A673 (cell line): ENCODE data around the gene CWC27. TPM values are rescaled to one million over a fixed set of nuclear protein-coding genes. Genes with fewer than 3 reads are reported as not detected.

Experiments
- BruUV-seq: library from RNA; stranded (reverse); fragments of 400-500 nt; replicated peaks from 2 replicates; lab custom pipeline; 2021; lab: Mats Ljungman, UMichigan
- CTCF ChIA-PET: fragments of 300-600 bp; sonication (Branson Sonifier 250); formaldehyde crosslinking; loops from one replicate; lab custom pipeline; 2022; ENCODE audit warnings: antibody characterized with exemption; lab: Charles Lee
- POLR2A ChIA-PET: fragments of 300-600 bp; sonication (Branson Sonifier 250); formaldehyde crosslinking; loops from one replicate; lab custom pipeline; 2022; ENCODE audit warnings: antibody characterized with exemption; ENCODE audit not compliant: low non-redundant PET; lab: Charles Lee
- DNase-seq: peaks from one replicate; pipeline ENCODE4 v3.0.0-alpha.2; 2015; ENCODE audit warnings: low spot score
- H3K27ac ChIP-seq: fragments of 200-600 bp; sonication (generic); 2 replicates; pipeline ENCODE4 v1.5.1; 2016; ENCODE audit warnings: mixed run types, low read depth, mild to moderate bottlenecking, mixed read lengths, antibody characterized with exemption, low read length; ENCODE audit not compliant: poor library complexity, severe bottlenecking
- H3K27me3 ChIP-seq: fragments of 200-600 bp; sonication (generic); replicated peaks from 2 replicates; pipeline ENCODE4 v1.6.1; 2017; ENCODE audit warnings: mixed run types, low read depth, mild to moderate bottlenecking, mixed read lengths, antibody characterized with exemption, low read length; ENCODE audit not compliant: insufficient read depth, poor library complexity
- H3K36me3 ChIP-seq: fragments of 200-600 bp; sonication (generic); 2 replicates; pipeline ENCODE4 v1.6.1; 2016; ENCODE audit warnings: mixed run types, mild to moderate bottlenecking, mixed read lengths, antibody characterized with exemption, low read length; ENCODE audit not compliant: insufficient read depth, poor library complexity, severe bottlenecking
- H3K4me1 ChIP-seq: fragments of 200-600 bp; sonication (generic); 2 replicates; pipeline ENCODE4 v1.6.1; 2017; ENCODE audit warnings: mixed run types, mild to moderate bottlenecking, mixed read lengths, antibody characterized with exemption, low read length; ENCODE audit not compliant: insufficient read depth, poor library complexity, severe bottlenecking
- H3K4me3 ChIP-seq: fragments of 200-600 bp; sonication (generic); 2 replicates; pipeline ENCODE4 v1.5.1; 2016; ENCODE audit warnings: low read depth, mixed run types, mild to moderate bottlenecking, mixed read lengths, low read length; ENCODE audit not compliant: poor library complexity, severe bottlenecking
- H3K9me3 ChIP-seq: fragments of 200-600 bp; sonication (generic); 2 replicates; pipeline ENCODE4 v1.6.1; 2016; ENCODE audit warnings: mixed run types, low read depth, mild to moderate bottlenecking, mixed read lengths, antibody characterized with exemption, low read length; ENCODE audit not compliant: poor library complexity, severe bottlenecking
- CTCF ChIP-seq: fragments of 300-800, 200-600 bp; sonication (generic); conservative IDR thresholded peaks from 2 replicates; pipeline ENCODE4 v1.5.1; 2017; ENCODE audit warnings: low read depth, mild to moderate bottlenecking, antibody characterized with exemption, low read length, moderate library complexity, mixed read lengths
- EZH2 ChIP-seq: fragments of 200-600 bp; sonication (generic); IDR thresholded peaks from 2 replicates; pipeline ENCODE4 v1.6.1; 2017; ENCODE audit warnings: borderline replicate concordance, low read depth, mild to moderate bottlenecking, mixed read lengths, antibody characterized with exemption, low read length; ENCODE audit not compliant: poor library complexity, severe bottlenecking
- intact Hi-C: fragments of 100-400 bp; cut with micrococcal nuclease; formaldehyde crosslinking; loops from one replicate; pipeline ENCODE4 v1.10.0; 2022; ENCODE audit not compliant: unreplicated experiment
- total RNA-seq: library from RNA; stranded (reverse); gene quantifications from 2 replicates; pipeline ENCODE4 v1.2.3, GENCODE V29; 2021

The CWC27 gene
- total RNA-seq, 1 experiment from 2014 or later, result 38.0 TPM

- intact Hi-C loops, result no loop called here
Observed at GRCh38 chr5:64742411-64742810, 26.3 kb upstream of the CWC27 start.

GRCh38 chr5:64742821-64743220 lies 25.9 kb upstream of the CWC27 start:
- H3K27ac ChIP-seq, result no peak overlapping the region
- DNase-seq, result no peak
- POLR2A ChIA-PET, result no interaction called here
- intact Hi-C loops, result no loop called here
- H3K4me1 ChIP-seq, result no peaks in the 10 kb centered on the region
- no peaks in the 10 kb centered on the region for H3K9me3 ChIP-seq
- CTCF ChIA-PET, result no interaction called here
- no peaks in the 10 kb centered on the region for H3K27me3 ChIP-seq
- no peak overlapping the region for H3K4me3 ChIP-seq
- BruUV-seq, result no TSS peak
- TF ChIP-seq CTCF, result no peak
- no peak for TF ChIP-seq EZH2
- H3K36me3 ChIP-seq, result peaks cover 13% of the 10 kb centered on the region

More at GRCh38 chr5:64742411-64742810, 26.3 kb upstream of the CWC27 start:
- H3K4me1 ChIP-seq, result no peaks in the 10 kb centered on the region
- H3K4me3 ChIP-seq, result no peak overlapping the region
- ChIA-PET CTCF (no interaction called here), POLR2A (no interaction called here)
- H3K36me3 ChIP-seq, result peaks cover 13% of the 10 kb centered on the region
- no peaks in the 10 kb centered on the region for H3K27me3 ChIP-seq
- DNase-seq, result no peak
- no peak overlapping the region for H3K27ac ChIP-seq
- H3K9me3 ChIP-seq, result no peaks in the 10 kb centered on the region
- TF ChIP-seq CTCF, result no peak
- BruUV-seq, result no TSS peak

GRCh38 chr5:64744914-64745313 lies 23.8 kb upstream of the CWC27 start:
- ChIA-PET POLR2A (no interaction called here), CTCF (no interaction called here)
- H3K4me3 ChIP-seq, result no peak overlapping the region
- DNase-seq, result no peak
- H3K27ac ChIP-seq, result no peak overlapping the region
- H3K36me3 ChIP-seq, result peaks cover 6% of the 10 kb centered on the region
- no peaks in the 10 kb centered on the region for H3K27me3 ChIP-seq
- no peaks in the 10 kb centered on the region for H3K4me1 ChIP-seq
- no TSS peak for BruUV-seq
- TF ChIP-seq EZH2 (no peak), CTCF (no peak)
- H3K9me3 ChIP-seq, result no peaks in the 10 kb centered on the region
- intact Hi-C loops, result no loop called here
